GM12878 (cell line): ENCODE results near the gene PP2D1. TPM values are rescaled to one million over a fixed set of nuclear protein-coding genes. Genes with fewer than 3 reads are reported as not detected.

Experiments used
- ASH2L ChIP-seq: fragments of 300-600, 200-600 bp; sonication (generic); IDR thresholded peaks from 2 replicates; pipeline ENCODE4 v1.6.1; 2017; ENCODE audit warnings: low read depth, mild to moderate bottlenecking, borderline replicate concordance
- BRCA1 ChIP-seq: IDR thresholded peaks from 2 replicates; pipeline ENCODE4 v1.6.1; 2011; ENCODE audit warnings: low read depth, low read length, improper control_type of control experiment
- CUX1 ChIP-seq: IDR thresholded peaks from 2 replicates; pipeline ENCODE4 v1.6.1; 2012; ENCODE audit warnings: improper control_type of control experiment, low read depth, low read length; ENCODE audit not compliant: insufficient replicate concordance
- DPF2 ChIP-seq: fragments of 450-650 bp; IDR thresholded peaks from 2 replicates; pipeline ENCODE4 v1.6.1; 2017; ENCODE audit warnings: mild to moderate bottlenecking
- FOXM1 ChIP-seq: IDR thresholded peaks from 2 replicates; pipeline ENCODE4 v1.6.1; 2012; ENCODE audit warnings: low read depth, mild to moderate bottlenecking, inconsistent platforms, low read length, moderate library complexity
- IKZF1 ChIP-seq: fragments of 450-650 bp; conservative IDR thresholded peaks from 2 replicates; pipeline ENCODE4 v1.6.1; 2017; ENCODE audit warnings: antibody characterized with exemption, mild to moderate bottlenecking
- IRF4 ChIP-seq: IDR thresholded peaks from 2 replicates; pipeline ENCODE4 v1.6.1; 2011; ENCODE audit warnings: low read depth, low read length
- JUNB ChIP-seq: IDR thresholded peaks from 2 replicates; pipeline ENCODE4 v1.6.1; 2016; ENCODE audit warnings: antibody characterized with exemption, mild to moderate bottlenecking
- JUND ChIP-seq: IDR thresholded peaks from 2 replicates; pipeline ENCODE4 v1.6.1; 2012; ENCODE audit warnings: low read depth, mild to moderate bottlenecking, low read length, improper control_type of control experiment, moderate library complexity
- KLF5 ChIP-seq: fragments of 450-650 bp; IDR thresholded peaks from 2 replicates; pipeline ENCODE4 v1.6.1; 2014; ENCODE audit warnings: mild to moderate bottlenecking; ENCODE audit not compliant: partially characterized antibody
- MTA2 ChIP-seq: fragments of 450-650 bp; IDR thresholded peaks from 2 replicates; pipeline ENCODE4 v1.6.1; 2016; ENCODE audit warnings: low read depth, mild to moderate bottlenecking, moderate library complexity
- MTA3 ChIP-seq: IDR thresholded peaks from 2 replicates; pipeline ENCODE4 v1.6.1; 2012; ENCODE audit warnings: low read length, inconsistent platforms, borderline replicate concordance
- NR2F1 ChIP-seq: fragments of 450-650 bp; conservative IDR thresholded peaks from 2 replicates; pipeline ENCODE4 v1.6.1; 2017; ENCODE audit warnings: mild to moderate bottlenecking
- PAX8 ChIP-seq: fragments of 450-650 bp; IDR thresholded peaks from 2 replicates; pipeline ENCODE4 v1.6.1; 2017; ENCODE audit warnings: mild to moderate bottlenecking, moderate library complexity
- POLR2AphosphoS5 ChIP-seq: IDR thresholded peaks from 2 replicates; pipeline ENCODE4 v1.6.1; 2011; ENCODE audit warnings: mild to moderate bottlenecking, low read length, inconsistent platforms
- POU2F2 ChIP-seq: IDR thresholded peaks from 3 replicates; pipeline ENCODE4 v1.6.1; 2011; ENCODE audit warnings: low read depth, mild to moderate bottlenecking, low read length, borderline replicate concordance
- RB1 ChIP-seq: fragments of 450-650 bp; formaldehyde crosslinking; IDR thresholded peaks from 2 replicates; pipeline ENCODE4 v1.6.1; 2017; ENCODE audit warnings: mild to moderate bottlenecking, borderline replicate concordance
- SREBF1 ChIP-seq: IDR thresholded peaks from 2 replicates; pipeline ENCODE4 v1.6.1; 2012; ENCODE audit warnings: mild to moderate bottlenecking, low read length
- SRF ChIP-seq, 2 experiments: IDR thresholded peaks; 2 replicates each; pipeline ENCODE4 v1.6.1; 2011; ENCODE audit warnings: low read depth in 2 of 2, low read length in 2 of 2, mild to moderate bottlenecking in 1 of 2, moderate library complexity in 1 of 2
- STAT1 ChIP-seq: fragments of 450-650 bp; conservative IDR thresholded peaks from 2 replicates; pipeline ENCODE4 v1.6.1; 2014; ENCODE audit warnings: antibody characterized with exemption, mild to moderate bottlenecking
- YY1 ChIP-seq: IDR thresholded peaks from 2 replicates; pipeline ENCODE4 v1.6.1; 2011; ENCODE audit warnings: low read depth, mild to moderate bottlenecking, low read length
- ZNF207 ChIP-seq: fragments of 450-650 bp; IDR thresholded peaks from 2 replicates; pipeline ENCODE4 v1.6.1; 2014; ENCODE audit warnings: antibody characterized with exemption, mild to moderate bottlenecking, borderline replicate concordance
- ZSCAN29 ChIP-seq: fragments of 450-650 bp; IDR thresholded peaks from 2 replicates; pipeline ENCODE4 v1.6.1; 2017; ENCODE audit warnings: mild to moderate bottlenecking, moderate library complexity
- ZZZ3 ChIP-seq: IDR thresholded peaks from 2 replicates; pipeline ENCODE4 v1.6.1; 2011; ENCODE audit warnings: low read depth; ENCODE audit not compliant: control insufficient read depth, insufficient read length
- polyA plus RNA-seq, 11 experiments: library from polyadenylated mRNA; depleted of rRNA in 4 of 11; unstranded in 6 of 11; stranded (reverse) in 5 of 11; fragments of >200 nt; fragmentation: Nextera tagmentation in 4 of 11; fragmentation: Illumina TruSeq in 1 of 11; extraction: Ambion mirVana in 4 of 11; extraction: Trizol in 1 of 11; gene quantifications; 1 replicate in 1 of 11; 2 replicates in 10 of 11; pipeline versions ENCODE4 v1.2.1 to v1.2.3, GENCODE V29; 2011 to 2016; ENCODE audit warnings: inconsistent platforms in 2 of 11, missing spikeins in 2 of 11, low read depth in 1 of 11
- total RNA-seq, 4 experiments: library from RNA; depleted of rRNA in 3 of 4; stranded (reverse); fragments of >200 nt in 3 of 4; fragmentation: Illumina TruSeq in 1 of 4; extraction: Trizol in 1 of 4; gene quantifications; 2 replicates each; pipeline versions ENCODE4 v1.2.1 to v1.2.3, GENCODE V29; 2013 to 2021
- TF ChIP-seq, protein P1 (sequence below): fragments of 450-650 bp; IDR thresholded peaks from 2 replicates; pipeline ENCODE4 v1.6.1; 2017; ENCODE audit warnings: antibody characterized with exemption, mild to moderate bottlenecking, moderate library complexity

Gene PP2D1
- total and polyA plus RNA-seq, 10 of the 15 experiments (the other 5 are each of a cell fraction or from before 2014, with no cell fraction given): 0.04 to 0.18 (median 0.17) TPM; not detected in 7

- TF ChIP-seq SRF (IDR thresholded peaks at IDR 0.05; ENCODE audit: low read depth in 2 of 2, low read length in 2 of 2) (no peak), JUNB (peak; percentile 8; the same call in 1 of the 2 replicates), RB1 (no peak), KLF5 (no peak), NR2F1 (no peak), ASH2L (0 out of 2 replicates have a peak, but pooled peaks have one; percentile 25), STAT1 (0 out of 2 replicates have a peak, but pooled peaks have one; percentile 26), PAX8 (peak; percentile 49; the same call in 1 of the 2 replicates), ZSCAN29 (no peak), DPF2 (no peak), ZZZ3 (no peak), ZNF207 (no peak), POLR2AphosphoS5 (0 out of 2 replicates have a peak, but pooled peaks have one; percentile 14), FOXM1 (peak; percentile 42; the same call in 1 of the 2 replicates), BRCA1 (no peak), IRF4 (no peak), IKZF1 (no peak), MTA3 (peak; percentile 64; the same call in 1 of the 2 replicates), POU2F2 (no peak), YY1 (no peak), JUND (no peak), MTA2 (peak; percentile 34; the same call in 1 of the 2 replicates), CUX1 (no peak), SREBF1 (no peak)
- TF ChIP-seq, protein P1, sequence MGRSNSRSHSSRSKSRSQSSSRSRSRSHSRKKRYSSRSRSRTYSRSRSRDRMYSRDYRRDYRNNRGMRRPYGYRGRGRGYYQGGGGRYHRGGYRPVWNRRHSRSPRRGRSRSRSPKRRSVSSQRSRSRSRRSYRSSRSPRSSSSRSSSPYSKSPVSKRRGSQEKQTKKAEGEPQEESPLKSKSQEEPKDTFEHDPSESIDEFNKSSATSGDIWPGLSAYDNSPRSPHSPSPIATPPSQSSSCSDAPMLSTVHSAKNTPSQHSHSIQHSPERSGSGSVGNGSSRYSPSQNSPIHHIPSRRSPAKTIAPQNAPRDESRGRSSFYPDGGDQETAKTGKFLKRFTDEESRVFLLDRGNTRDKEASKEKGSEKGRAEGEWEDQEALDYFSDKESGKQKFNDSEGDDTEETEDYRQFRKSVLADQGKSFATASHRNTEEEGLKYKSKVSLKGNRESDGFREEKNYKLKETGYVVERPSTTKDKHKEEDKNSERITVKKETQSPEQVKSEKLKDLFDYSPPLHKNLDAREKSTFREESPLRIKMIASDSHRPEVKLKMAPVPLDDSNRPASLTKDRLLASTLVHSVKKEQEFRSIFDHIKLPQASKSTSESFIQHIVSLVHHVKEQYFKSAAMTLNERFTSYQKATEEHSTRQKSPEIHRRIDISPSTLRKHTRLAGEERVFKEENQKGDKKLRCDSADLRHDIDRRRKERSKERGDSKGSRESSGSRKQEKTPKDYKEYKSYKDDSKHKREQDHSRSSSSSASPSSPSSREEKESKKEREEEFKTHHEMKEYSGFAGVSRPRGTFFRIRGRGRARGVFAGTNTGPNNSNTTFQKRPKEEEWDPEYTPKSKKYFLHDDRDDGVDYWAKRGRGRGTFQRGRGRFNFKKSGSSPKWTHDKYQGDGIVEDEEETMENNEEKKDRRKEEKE: no peak
These were observed 65.9 kb downstream of the PP2D1 start (continued) for GRCh38 chr3:19945969-19946831.
